ENCODE measurements around the gene VSTM1.
A peak's percentile ranks its signal among the peaks of the same experiment; 100 is the strongest.

Gene VSTM1

GRCh38 chr19:53994811-53995210, 68.9 kb downstream of the VSTM1 start:
- no peak for TF ChIP-seq ZC3H10 (CRISPR knock-in tag; IDR thresholded peaks at IDR 0.05)
- ATAC-seq = no peak

- ATAC-seq = no peak
- TF ChIP-seq PATZ1 (CRISPR knock-in tag; IDR thresholded peaks at IDR 0.05; ENCODE audit: borderline replicate concordance) (no peak), GLIS3 (CRISPR knock-in tag; IDR thresholded peaks at IDR 0.05) (no peak)
These were observed 70.2 kb downstream of the VSTM1 start for GRCh38 chr19:53993448-53993847.

- TF ChIP-seq CREB5 (CRISPR knock-in tag; IDR thresholded peaks at IDR 0.05; ENCODE audit: low read depth) (no peak), ZNF8 (CRISPR knock-in tag; IDR thresholded peaks at IDR 0.05) (no peak), ARNTL (CRISPR knock-in tag; IDR thresholded peaks at IDR 0.05; ENCODE audit: borderline replicate concordance, low read depth) (no peak), POU6F1 (CRISPR knock-in tag; IDR thresholded peaks at IDR 0.05; ENCODE audit: borderline replicate concordance, low read depth) (no peak), RARB (CRISPR knock-in tag; IDR thresholded peaks at IDR 0.05) (no peak), ZNF565 (CRISPR knock-in tag; conservative IDR thresholded peaks at IDR 0.05; ENCODE audit: low read depth) (no peak), CSDC2 (CRISPR knock-in tag; IDR thresholded peaks at IDR 0.05) (no peak), GLIS3 (CRISPR knock-in tag; IDR thresholded peaks at IDR 0.05) (no peak), ZNF70 (CRISPR knock-in tag; IDR thresholded peaks at IDR 0.05) (no peak), ZFP3 (CRISPR knock-in tag; IDR thresholded peaks at IDR 0.05) (no peak), BACH2 (CRISPR knock-in tag; IDR thresholded peaks at IDR 0.05; ENCODE audit: borderline replicate concordance) (no peak), PPARA (CRISPR knock-in tag; IDR thresholded peaks at IDR 0.05; ENCODE audit: borderline replicate concordance) (no peak), ISL1 (CRISPR knock-in tag; IDR thresholded peaks at IDR 0.05) (no peak), CSRNP3 (CRISPR knock-in tag; IDR thresholded peaks at IDR 0.05) (no peak), TCF4 (CRISPR knock-in tag; IDR thresholded peaks at IDR 0.05; ENCODE audit: borderline replicate concordance) (no peak), SNAI2 (CRISPR knock-in tag; IDR thresholded peaks at IDR 0.05) (no peak)
- ATAC-seq = no peak
These were observed 70.9 kb downstream of the VSTM1 start for GRCh38 chr19:53992815-53993214.

GRCh38 chr19:53992211-53992610, 71.5 kb downstream of the VSTM1 start:
- no peak for TF ChIP-seq BACH2 (CRISPR knock-in tag; IDR thresholded peaks at IDR 0.05; ENCODE audit: borderline replicate concordance)
- no peak for TF ChIP-seq CSDC2 (CRISPR knock-in tag; IDR thresholded peaks at IDR 0.05)
- ATAC-seq = no peak

- peak; percentile 37 for ATAC-seq
- no peak for TF ChIP-seq RARB (CRISPR knock-in tag; IDR thresholded peaks at IDR 0.05)
- no peak for TF ChIP-seq ZNF8 (CRISPR knock-in tag; IDR thresholded peaks at IDR 0.05)
- TF ChIP-seq TSHZ2 (CRISPR knock-in tag; IDR thresholded peaks at IDR 0.05) = no peak
- no peak for TF ChIP-seq ZFP30 (CRISPR knock-in tag; IDR thresholded peaks at IDR 0.05)
- TF ChIP-seq ESRRG (CRISPR knock-in tag; IDR thresholded peaks at IDR 0.05) = no peak
- no peak for TF ChIP-seq SNAI2 (CRISPR knock-in tag; IDR thresholded peaks at IDR 0.05)
- TF ChIP-seq ZC3H10 (CRISPR knock-in tag; IDR thresholded peaks at IDR 0.05) = no peak
- no peak for TF ChIP-seq TCF4 (CRISPR knock-in tag; IDR thresholded peaks at IDR 0.05; ENCODE audit: borderline replicate concordance)
- TF ChIP-seq ZNF70 (CRISPR knock-in tag; IDR thresholded peaks at IDR 0.05) = no peak
- no peak for TF ChIP-seq ARNTL (CRISPR knock-in tag; IDR thresholded peaks at IDR 0.05; ENCODE audit: borderline replicate concordance, low read depth)
- no peak for TF ChIP-seq ZNF565 (CRISPR knock-in tag; conservative IDR thresholded peaks at IDR 0.05; ENCODE audit: low read depth)
- no peak for TF ChIP-seq ISL1 (CRISPR knock-in tag; IDR thresholded peaks at IDR 0.05)
- TF ChIP-seq ZFP3 (CRISPR knock-in tag; IDR thresholded peaks at IDR 0.05) = no peak
- no peak for TF ChIP-seq OSR1 (CRISPR knock-in tag; IDR thresholded peaks at IDR 0.05)
- TF ChIP-seq PPARA (CRISPR knock-in tag; IDR thresholded peaks at IDR 0.05; ENCODE audit: borderline replicate concordance) = no peak
- TF ChIP-seq CSRNP3 (CRISPR knock-in tag; IDR thresholded peaks at IDR 0.05) = no peak
These were observed 72.2 kb downstream of the VSTM1 start, which contains the start of gene CACNG6 for GRCh38 chr19:53991224-53992113. Gene CACNG6, plus strand, starts transcription at chr19:53991637. Its CDS starts 1,241 bp downstream, at chr19:53992878.
